Right lobe of liver (tissue), 6 donors: ENCODE results near the gene TRMT13. TPM values are rescaled to one million over a fixed set of nuclear protein-coding genes. Genes with fewer than 3 reads are reported as not detected.

Source experiments
- ATAC-seq, 4 donors: fragments of 200-7000 bp; cut with Tn5 transposase; one replicate each; pipeline ENCODE4 v1.9.1; 2020; ENCODE audit warnings: mild to moderate bottlenecking in 4 of 4, moderate library complexity in 4 of 4
- DNase-seq, 3 donors: peaks; one replicate each; pipeline ENCODE4 v3.0.0-alpha.2; 2020
- H3K27ac ChIP-seq, 3 donors: fragments of 200-600 bp; one replicate each; pipeline ENCODE4 v1.8.0; 2022
- H3K27me3 ChIP-seq, 2 donors: fragments of 200-600 bp; one replicate each; pipeline ENCODE4 v1.8.0; 2022
- H3K36me3 ChIP-seq, 4 donors: fragments of 200-600 bp; sonication (generic) in 1 of 4; one replicate each; pipeline versions ENCODE4 v1.5.1 to v1.8.0; 2017 to 2022; ENCODE audit warnings: control low read depth in 1 of 4
- H3K4me1 ChIP-seq, 4 donors: fragments of 200-600 bp; sonication (generic) in 1 of 4; one replicate each; pipeline versions ENCODE4 v1.5.1 to v1.8.0; 2017 to 2022; ENCODE audit warnings: control low read depth in 1 of 4
- H3K4me3 ChIP-seq, 3 donors: fragments of 200-600 bp; one replicate each; pipeline ENCODE4 v1.8.0; 2022
- H3K9me3 ChIP-seq, 4 donors: fragments of 200-600 bp; sonication (generic) in 1 of 4; one replicate each; pipeline versions ENCODE4 v1.5.1 to v1.8.0; 2017 to 2022; ENCODE audit warnings: control low read depth in 1 of 4
- POLR2A ChIP-seq: fragments of 450-650 bp; IDR thresholded peaks from one replicate; pipeline ENCODE4 v1.6.1; 2017; ENCODE audit warnings: antibody characterized with exemption, mild to moderate bottlenecking
- WGBS: methylation state at CpG from one replicate; pipeline ENCODE4 v1.1.6; 2018; ENCODE audit warnings: low coverage, low lambda C conversion rate; ENCODE audit not compliant: insufficient coverage; ENCODE audit errors: missing lambda C conversion rate; 5-methylcytosine and 5-hydroxymethylcytosine counted together
- intact Hi-C, 2 donors: fragments of 100-400 bp; cut with DNase I; formaldehyde crosslinking; loops; one replicate each; pipeline versions ENCODE4 v1.11.2 to v1.14.1; 2022
- total RNA-seq, 6 experiments: library from RNA; depleted of rRNA in 2 of 6; stranded (reverse); fragments of >200 nt in 2 of 6; fragmentation: NEBNext Ultra II Directional in 3 of 6; extraction: Animal tissue kit (Norgen Biotek cat#: 25700) in 3 of 6; gene quantifications; one replicate each; pipeline versions ENCODE4 v1.1.0 to v1.2.4, GENCODE V29; 2016 to 2023
- TF ChIP-seq, protein P1 (sequence below), 4 donors: fragments of 200-600 bp in 3 of 4; fragments of 450-650 bp in 1 of 4; IDR thresholded peaks; one replicate each; pipeline versions ENCODE4 v1.5.1 to v1.8.0; 2016 to 2022; ENCODE audit warnings: antibody characterized with exemption in 4 of 4, mild to moderate bottlenecking in 2 of 4
- donor health status: DM: no; HTN: yes; CAD: no.
- donor health status: DM: no; HTN: no; CAD: no.
- donor health status: DM: no; HTN: no; CAD: no.
- donor health status: DM: no; HTN: yes; CAD: no.
- donor health status: DM: no; HTN: yes; CAD: no.

TRMT13 gene
- total RNA-seq, 6 experiments from 2014 or later = 4.9 to 12.1 (median 6.9) TPM

DNA sequence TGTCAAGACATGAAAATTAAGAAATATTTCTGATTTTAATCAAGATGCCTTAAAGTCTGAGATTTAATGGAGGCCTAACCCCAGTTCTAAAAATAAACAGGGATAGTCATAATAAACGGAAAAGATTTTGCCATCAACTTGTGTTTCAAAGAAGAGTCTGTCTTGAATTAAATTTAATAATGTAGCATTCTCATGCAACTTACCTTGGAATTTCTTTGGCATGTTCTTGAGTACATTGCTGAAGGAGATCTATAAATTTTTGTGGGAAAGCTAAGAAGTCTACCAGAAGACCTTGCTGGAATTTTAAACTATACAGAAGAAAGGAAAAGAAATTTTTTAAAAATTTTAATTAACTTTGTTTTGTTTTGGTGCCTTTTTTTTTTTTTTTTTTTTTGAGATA, 10.8 kb upstream of the TRMT13 start:
- H3K27ac ChIP-seq = no peak overlapping the region
- TF ChIP-seq, protein P1, sequence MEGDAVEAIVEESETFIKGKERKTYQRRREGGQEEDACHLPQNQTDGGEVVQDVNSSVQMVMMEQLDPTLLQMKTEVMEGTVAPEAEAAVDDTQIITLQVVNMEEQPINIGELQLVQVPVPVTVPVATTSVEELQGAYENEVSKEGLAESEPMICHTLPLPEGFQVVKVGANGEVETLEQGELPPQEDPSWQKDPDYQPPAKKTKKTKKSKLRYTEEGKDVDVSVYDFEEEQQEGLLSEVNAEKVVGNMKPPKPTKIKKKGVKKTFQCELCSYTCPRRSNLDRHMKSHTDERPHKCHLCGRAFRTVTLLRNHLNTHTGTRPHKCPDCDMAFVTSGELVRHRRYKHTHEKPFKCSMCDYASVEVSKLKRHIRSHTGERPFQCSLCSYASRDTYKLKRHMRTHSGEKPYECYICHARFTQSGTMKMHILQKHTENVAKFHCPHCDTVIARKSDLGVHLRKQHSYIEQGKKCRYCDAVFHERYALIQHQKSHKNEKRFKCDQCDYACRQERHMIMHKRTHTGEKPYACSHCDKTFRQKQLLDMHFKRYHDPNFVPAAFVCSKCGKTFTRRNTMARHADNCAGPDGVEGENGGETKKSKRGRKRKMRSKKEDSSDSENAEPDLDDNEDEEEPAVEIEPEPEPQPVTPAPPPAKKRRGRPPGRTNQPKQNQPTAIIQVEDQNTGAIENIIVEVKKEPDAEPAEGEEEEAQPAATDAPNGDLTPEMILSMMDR (IDR thresholded peaks at IDR 0.05) = no peak
- TF ChIP-seq POLR2A = no peak
- no peaks in the 10 kb centered on the region for H3K27me3 ChIP-seq
- no peak overlapping the region for H3K4me3 ChIP-seq
- intact Hi-C loops = no loop called here
- 94% methylated on average over 1 of the region's 1 CpG for WGBS
- H3K4me1 ChIP-seq = no peaks in the 10 kb centered on the region
- H3K36me3 ChIP-seq = no peaks in the 10 kb centered on the region
- ATAC-seq = no peak
- no peaks in the 10 kb centered on the region for H3K9me3 ChIP-seq
- no peak for DNase-seq

DNA sequence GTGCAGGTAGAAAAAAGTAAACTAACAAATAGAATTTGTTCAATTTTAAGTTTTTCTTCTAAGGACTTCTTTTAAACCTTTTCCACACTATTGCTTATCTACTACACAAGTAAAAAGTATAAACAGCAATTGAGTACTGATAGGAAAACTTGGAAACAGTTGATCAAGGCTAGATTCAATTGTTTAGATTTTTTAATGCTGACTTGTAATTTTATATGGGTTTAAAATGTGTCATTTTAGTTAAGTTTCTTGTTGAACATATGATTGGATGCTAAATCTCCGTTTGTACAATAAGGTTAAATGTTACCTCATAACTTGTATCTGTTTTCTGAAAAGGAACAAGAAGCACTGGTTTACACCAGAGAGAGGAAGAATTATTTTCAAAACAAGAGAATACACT, 5.7 kb upstream of the TRMT13 start:
- WGBS = 76% methylated on average over 1 of the region's 1 CpG
- Histone ChIP-seq H3K27me3 (no peaks in the 10 kb centered on the region), H3K9me3 (no peaks in the 10 kb centered on the region), H3K27ac (no peak overlapping the region), H3K36me3 (no peaks in the 10 kb centered on the region), H3K4me1 (peaks cover 0 to 17% (median 0%) of the 10 kb centered on the region in 4 donors), H3K4me3 (no peak overlapping the region)
- intact Hi-C loops = no loop called here
- ATAC-seq = no peak
- no peak for DNase-seq
- TF ChIP-seq, protein P1 (IDR thresholded peaks at IDR 0.05) = no peak
- no peak for TF ChIP-seq POLR2A

DNA sequence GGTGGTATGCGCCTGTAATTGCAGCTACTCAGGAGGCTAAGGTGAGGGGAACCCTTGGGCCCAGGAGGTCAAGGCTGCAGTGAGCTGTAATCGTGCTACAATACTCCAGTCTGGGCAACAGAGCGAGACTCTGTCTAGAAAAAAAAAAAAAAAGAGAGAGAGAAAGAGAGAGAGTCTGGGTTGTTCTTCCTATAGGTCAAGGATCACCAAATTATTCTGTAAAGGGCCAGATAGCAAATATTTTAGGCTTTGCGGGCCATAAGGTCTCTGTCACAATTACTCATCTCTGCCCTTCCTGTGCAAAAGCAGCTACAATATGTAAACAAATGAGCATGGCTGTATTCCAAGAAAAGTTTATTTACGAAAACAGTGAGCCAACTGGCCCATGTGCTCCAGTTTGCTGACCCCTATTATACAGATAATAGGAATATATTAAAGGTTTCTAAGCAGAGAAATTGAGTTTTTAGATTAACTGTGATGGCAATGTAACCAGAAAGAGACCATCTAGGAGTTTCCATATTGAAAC, 2.3 kb upstream of the TRMT13 start:
- ATAC-seq (peak; percentile 39 to 57 (median 47)), DNase-seq (no peak)
- H3K9me3 ChIP-seq = no peaks in the 10 kb centered on the region
- H3K27ac ChIP-seq = peak overlapping the region in 1 of 3 donors; percentile 19
- TF ChIP-seq, protein P1 (IDR thresholded peaks at IDR 0.05) = no peak
- TF ChIP-seq POLR2A = no peak
- H3K27me3 ChIP-seq = no peaks in the 10 kb centered on the region
- H3K36me3 ChIP-seq = no peaks in the 10 kb centered on the region
- peaks cover 0 to 25% (median 0%) of the 10 kb centered on the region in 4 donors for H3K4me1 ChIP-seq
- no peak overlapping the region for H3K4me3 ChIP-seq
- WGBS = 12% methylated on average over 5 of the region's 5 CpGs
- intact Hi-C loops = no loop called here

DNA sequence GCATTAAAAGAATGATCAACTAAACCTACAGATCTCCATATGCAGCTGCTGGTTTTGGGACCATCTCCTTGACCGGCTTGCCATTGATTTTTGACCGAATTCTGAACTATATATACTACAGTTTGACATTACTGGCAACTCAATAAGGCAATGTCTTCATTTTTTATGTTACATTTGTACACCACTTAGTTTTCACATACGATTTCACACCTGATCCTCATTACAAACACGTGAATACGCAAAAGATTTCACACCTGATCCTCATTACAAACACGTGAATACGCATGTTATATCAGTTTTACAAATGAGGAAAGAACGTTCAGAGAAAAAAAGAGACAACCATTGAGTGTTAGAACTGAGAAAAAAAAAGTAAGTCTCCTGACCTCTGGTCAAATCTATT, 1.3 kb upstream of the TRMT13 start:
- intact Hi-C loops = no loop called here
- ATAC-seq = no peak
- no peak overlapping the region for H3K27ac ChIP-seq
- H3K9me3 ChIP-seq = no peaks in the 10 kb centered on the region
- peaks cover 0 to 25% (median 0%) of the 10 kb centered on the region in 4 donors for H3K4me1 ChIP-seq
- peaks cover 0 to 4% (median 0%) of the 10 kb centered on the region in 4 donors for H3K36me3 ChIP-seq
- H3K4me3 ChIP-seq = no peak overlapping the region
- TF ChIP-seq POLR2A = no peak
- TF ChIP-seq, protein P1 (IDR thresholded peaks at IDR 0.05) = no peak
- DNase-seq = no peak
- 82% methylated on average over 8 of the region's 8 CpGs for WGBS
- H3K27me3 ChIP-seq = no peaks in the 10 kb centered on the region

DNA sequence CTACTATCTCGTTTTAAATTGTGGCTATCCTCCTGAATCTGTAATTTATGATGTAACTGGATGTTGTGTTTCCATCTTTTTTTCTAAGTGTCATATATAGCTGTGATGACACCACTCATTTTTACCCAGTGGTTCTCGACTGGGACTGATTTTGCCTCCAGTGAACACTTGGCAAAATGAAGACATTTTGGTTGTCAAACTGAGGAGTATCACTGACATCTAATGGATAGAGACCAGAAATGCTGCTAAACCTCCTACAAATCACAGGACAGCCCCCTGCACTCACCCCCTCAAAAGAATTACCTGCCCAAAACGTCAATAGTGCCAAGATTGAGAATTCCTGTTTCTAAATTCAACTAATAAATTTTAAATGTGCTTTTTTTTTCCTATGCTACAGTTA, 1.9 kb downstream of the TRMT13 start:
- Histone ChIP-seq H3K36me3 (peaks cover 0 to 35% (median 17%) of the 10 kb centered on the region in 4 donors), H3K4me1 (peaks cover 0 to 25% (median 0%) of the 10 kb centered on the region in 4 donors), H3K27ac (no peak overlapping the region), H3K9me3 (no peaks in the 10 kb centered on the region), H3K27me3 (no peaks in the 10 kb centered on the region), H3K4me3 (no peak overlapping the region)
- no peak for DNase-seq
- intact Hi-C loops = no loop called here
- no peak for ATAC-seq
- TF ChIP-seq, protein P1 (IDR thresholded peaks at IDR 0.05) = peak in 1 of 4 donors; percentile 10
- TF ChIP-seq POLR2A = no peak
- 48% methylated on average over 3 of the region's 3 CpGs for WGBS
